ENCODE results near the gene IFITM10.

IFITM10 gene

GRCh38 chr11:1743585-1744136 lies 6.7 kb downstream of the IFITM10 start:
- TF ChIP-seq CTCF (conservative IDR thresholded peaks at IDR 0.05; ENCODE audit: low read depth, low read length), result no peak
- DNase-seq (ENCODE audit: low read depth), result no peak
- no peak overlapping the region for H3K4me3 ChIP-seq (ENCODE audit: low read length)

GRCh38 chr11:1742869-1743584 lies 7.4 kb downstream of the IFITM10 start:
- TF ChIP-seq CTCF (conservative IDR thresholded peaks at IDR 0.05; ENCODE audit: low read depth, low read length), result no peak
- DNase-seq (ENCODE audit: low read depth), result no peak
- no peak overlapping the region for H3K4me3 ChIP-seq (ENCODE audit: low read length)

GRCh38 chr11:1742371-1742770 lies 8.0 kb downstream of the IFITM10 start:
- no peak overlapping the region for H3K4me3 ChIP-seq (ENCODE audit: low read length)
- DNase-seq (ENCODE audit: low read depth), result no peak
- TF ChIP-seq CTCF (conservative IDR thresholded peaks at IDR 0.05; ENCODE audit: low read depth, low read length), result no peak

- TF ChIP-seq CTCF (conservative IDR thresholded peaks at IDR 0.05; ENCODE audit: low read depth, low read length), result no peak
- no peak overlapping the region for H3K4me3 ChIP-seq (ENCODE audit: low read length)
- DNase-seq (ENCODE audit: low read depth), result no peak
Measured at GRCh38 chr11:1741741-1742140, 8.7 kb downstream of the IFITM10 start.

GRCh38 chr11:1740786-1741530 lies 9.4 kb downstream of the IFITM10 start:
- no peak for DNase-seq (ENCODE audit: low read depth)
- TF ChIP-seq CTCF (conservative IDR thresholded peaks at IDR 0.05; ENCODE audit: low read depth, low read length), result no peak
- no peak overlapping the region for H3K4me3 ChIP-seq (ENCODE audit: low read length)

GRCh38 chr11:1739576-1739975 lies 10.8 kb downstream of the IFITM10 start:
- TF ChIP-seq CTCF (conservative IDR thresholded peaks at IDR 0.05; ENCODE audit: low read depth, low read length), result no peak
- H3K4me3 ChIP-seq (ENCODE audit: low read length), result no peak overlapping the region

More at GRCh38 chr11:1739576-1739975, 10.8 kb downstream of the IFITM10 start:
- no peak for DNase-seq (ENCODE audit: low read depth)

Measured in retinal pigment epithelial cell (primary cell).